Measurements from ENCODE around the gene WWP2.
"Not testable (repeated sequence)": the region's sequence is repeated elsewhere in the genome, so short reads cannot be mapped to it uniquely, and the experiment has no call there.

WWP2 gene

GRCh38 chr16:69761983-69762813 lies at the start of gene WWP2:
Gene WWP2, plus strand, starts transcription at chr16:69762332. Its CDS starts 24,679 bp downstream, at chr16:69787011.
- peak; percentile 84 for DNase-seq

- no peak for DNase-seq
These were observed 49.1 kb upstream of the WWP2 start for GRCh38 chr16:69712914-69713581.

GRCh38 chr16:69717066-69717465 lies 45.1 kb upstream of the WWP2 start:
- no peak for DNase-seq

- DNase-seq: no peak
These were observed 43.9 kb upstream of the WWP2 start for GRCh38 chr16:69718111-69718764.

- DNase-seq: no peak
These were observed 41.2 kb upstream of the WWP2 start for GRCh38 chr16:69720822-69721430.

- no peak for DNase-seq
These were observed 40.6 kb upstream of the WWP2 start for GRCh38 chr16:69721441-69721957.

GRCh38 chr16:69724414-69724873 lies 37.7 kb upstream of the WWP2 start:
- no peak for DNase-seq

- DNase-seq: no peak
These were observed 37.1 kb upstream of the WWP2 start for GRCh38 chr16:69724981-69725479.

- DNase-seq: no peak
These were observed 36.4 kb upstream of the WWP2 start for GRCh38 chr16:69725480-69726312.

GRCh38 chr16:69726313-69727060 lies 35.6 kb upstream of the WWP2 start, which contains the start of gene NQO1:
Gene NQO1, minus strand, starts transcription at chr16:69726560. Its CDS starts 121 bp downstream, at chr16:69726439.
- peak; percentile 93 for DNase-seq

- DNase-seq: no peak
These were observed 34.2 kb upstream of the WWP2 start for GRCh38 chr16:69727916-69728270.

- DNase-seq: not testable (repeated sequence)
These were observed 33.1 kb upstream of the WWP2 start for GRCh38 chr16:69729030-69729429.

GRCh38 chr16:69731280-69731679 lies 30.9 kb upstream of the WWP2 start:
- not testable (repeated sequence) for DNase-seq

GRCh38 chr16:69732101-69732500 lies 30.0 kb upstream of the WWP2 start:
- DNase-seq: no peak

GRCh38 chr16:69741519-69741918 lies 20.6 kb upstream of the WWP2 start:
- no peak for DNase-seq

GRCh38 chr16:69741951-69742904 lies 19.9 kb upstream of the WWP2 start:
- no peak for DNase-seq

- no peak for DNase-seq
These were observed 17.5 kb upstream of the WWP2 start for GRCh38 chr16:69744363-69745231.

GRCh38 chr16:69745232-69745612 lies 16.9 kb upstream of the WWP2 start:
- no peak for DNase-seq

- no peak for DNase-seq
These were observed 16.2 kb upstream of the WWP2 start for GRCh38 chr16:69745959-69746358.

All from femur (tissue), 1 donor.